ENCODE results near the gene SHH. TPM values are rescaled to one million over a fixed set of nuclear protein-coding genes. Genes with fewer than 3 reads are reported as not detected.

The SHH gene
- total and polyA plus RNA-seq, 2 experiments from 2014 or later: not detected

GRCh38 chr7:155798673-155799439, 13.4 kb downstream of the SHH start (continued):
- TF ChIP-seq ZNF462 (CRISPR knock-in tag; IDR thresholded peaks at IDR 0.05) (no peak), EZH2phosphoT487 (IDR thresholded peaks at IDR 0.05; ENCODE audit: unreplicated experiment) (no peak)

DNA sequence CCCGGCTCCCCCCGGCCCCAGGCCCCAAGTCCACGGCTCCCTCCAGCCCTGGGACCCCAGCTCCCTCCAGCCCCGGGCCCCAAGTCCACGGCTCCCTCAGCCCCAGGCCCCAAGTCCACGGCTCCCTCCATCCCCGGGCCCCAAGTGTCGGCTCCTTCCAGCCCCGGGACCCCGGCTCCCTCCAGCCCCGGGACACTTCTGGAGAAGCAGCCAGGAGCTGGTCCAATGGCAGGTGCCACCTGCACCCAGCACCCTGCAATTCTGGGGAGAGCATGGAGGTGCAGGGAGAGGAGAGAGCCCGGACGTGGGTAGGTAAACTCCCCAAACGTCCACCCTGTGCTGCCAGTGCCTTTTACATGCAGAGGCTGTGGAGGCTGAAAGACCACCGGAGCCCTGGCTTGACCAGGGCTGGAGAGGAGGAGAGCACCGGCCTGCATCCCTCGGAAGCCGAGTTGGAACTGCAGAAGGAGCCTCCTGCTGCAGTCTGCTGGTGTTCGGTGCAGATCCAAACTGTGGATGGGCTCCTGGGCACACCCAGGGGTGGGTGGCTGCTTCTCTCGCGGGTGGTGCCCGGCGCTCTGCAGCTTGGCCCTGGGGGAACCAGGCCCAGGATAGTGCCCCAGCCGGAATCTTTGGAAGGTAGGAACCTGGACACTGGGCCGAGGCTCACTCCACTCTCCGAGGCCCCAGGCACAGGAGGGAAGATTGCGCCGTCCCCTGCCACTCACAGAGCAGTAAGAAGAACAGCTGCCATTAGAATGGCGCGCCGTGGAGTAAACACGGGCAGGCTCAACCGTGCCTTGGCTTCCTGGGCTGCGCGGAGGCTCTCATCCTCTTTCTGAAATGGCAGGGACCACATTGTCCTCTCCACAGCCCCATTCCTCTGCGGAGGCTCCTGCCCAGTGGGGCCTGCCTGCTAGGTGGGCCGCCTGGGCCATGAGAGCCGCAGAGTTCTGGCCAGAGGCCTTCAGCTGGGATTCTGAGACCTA, 14.7 kb downstream of the SHH start:
- H3K79me2 ChIP-seq (replicated peaks; ENCODE audit: insufficient read depth): no peaks in the 10 kb centered on the region
- no peaks in the 10 kb centered on the region for H3K4me1 ChIP-seq (ENCODE audit: insufficient read depth)
- no peaks in the 10 kb centered on the region; the same call in 2 of the 3 replicates for H3K36me3 Mint-ChIP-seq (ENCODE audit: low read depth)
- no peaks in the 10 kb centered on the region for H3F3A ChIP-seq (replicated peaks; ENCODE audit: low read depth)
- H3K4me3 Mint-ChIP-seq: no peak overlapping the region
- DNase-seq (ENCODE audit: low spot score) (peak; percentile 57), ATAC-seq (peak; percentile 75)
- H3K9me2 ChIP-seq (ENCODE audit: insufficient read depth): no peaks in the 10 kb centered on the region
- H3K4me3 ChIP-seq: peak overlapping the region; percentile 42; the same call in 1 of the 2 replicates
- no peak for TF ChIP-seq ZNF462 (CRISPR knock-in tag; IDR thresholded peaks at IDR 0.05)
- no peaks in the 10 kb centered on the region for H3K36me3 ChIP-seq (ENCODE audit: insufficient read depth)
- no peak overlapping the region for H3K27ac ChIP-seq (ENCODE audit: low read depth)
- peaks cover 9% of the 10 kb centered on the region; the same call in 1 of the 2 replicates for H4K20me1 ChIP-seq (replicated peaks; ENCODE audit: insufficient read depth)
- no peak overlapping the region; the same call in 1 of the 2 replicates for H2AFZ ChIP-seq
- H3K27me3 ChIP-seq (ENCODE audit: insufficient read depth): peaks cover 66% of the 10 kb centered on the region
- H3K27me3 Mint-ChIP-seq (ENCODE audit: insufficient read depth, low read depth, poor library complexity): peaks cover 51% of the 10 kb centered on the region
- peak overlapping the region; percentile 69 for H3K4me2 ChIP-seq
- H3K4me1 Mint-ChIP-seq: peaks cover 4% of the 10 kb centered on the region
- H3K27ac Mint-ChIP-seq: no peak overlapping the region
- H3K9me3 Mint-ChIP-seq: peaks cover 3% of the 10 kb centered on the region; the same call in 2 of the 3 replicates

Measured in GM23338 (cell line).